ENCODE data around the gene NPM3.

Gene NPM3

GRCh38 chr10:101778781-101779543, 4.3 kb downstream of the NPM3 start:
- DNase-seq (ENCODE audit: low read depth in 2 of 2) = peak; percentile 47 to 49
- TF ChIP-seq, protein P1, sequence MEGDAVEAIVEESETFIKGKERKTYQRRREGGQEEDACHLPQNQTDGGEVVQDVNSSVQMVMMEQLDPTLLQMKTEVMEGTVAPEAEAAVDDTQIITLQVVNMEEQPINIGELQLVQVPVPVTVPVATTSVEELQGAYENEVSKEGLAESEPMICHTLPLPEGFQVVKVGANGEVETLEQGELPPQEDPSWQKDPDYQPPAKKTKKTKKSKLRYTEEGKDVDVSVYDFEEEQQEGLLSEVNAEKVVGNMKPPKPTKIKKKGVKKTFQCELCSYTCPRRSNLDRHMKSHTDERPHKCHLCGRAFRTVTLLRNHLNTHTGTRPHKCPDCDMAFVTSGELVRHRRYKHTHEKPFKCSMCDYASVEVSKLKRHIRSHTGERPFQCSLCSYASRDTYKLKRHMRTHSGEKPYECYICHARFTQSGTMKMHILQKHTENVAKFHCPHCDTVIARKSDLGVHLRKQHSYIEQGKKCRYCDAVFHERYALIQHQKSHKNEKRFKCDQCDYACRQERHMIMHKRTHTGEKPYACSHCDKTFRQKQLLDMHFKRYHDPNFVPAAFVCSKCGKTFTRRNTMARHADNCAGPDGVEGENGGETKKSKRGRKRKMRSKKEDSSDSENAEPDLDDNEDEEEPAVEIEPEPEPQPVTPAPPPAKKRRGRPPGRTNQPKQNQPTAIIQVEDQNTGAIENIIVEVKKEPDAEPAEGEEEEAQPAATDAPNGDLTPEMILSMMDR (IDR thresholded peaks at IDR 0.05; ENCODE audit: low read depth, low read length) = no peak
- peak overlapping the region; percentile 25 to 41 for H3K4me3 ChIP-seq (replicated peaks in 1 of 2; ENCODE audit: low read depth in 2 of 2, low read length in 2 of 2)

DNA sequence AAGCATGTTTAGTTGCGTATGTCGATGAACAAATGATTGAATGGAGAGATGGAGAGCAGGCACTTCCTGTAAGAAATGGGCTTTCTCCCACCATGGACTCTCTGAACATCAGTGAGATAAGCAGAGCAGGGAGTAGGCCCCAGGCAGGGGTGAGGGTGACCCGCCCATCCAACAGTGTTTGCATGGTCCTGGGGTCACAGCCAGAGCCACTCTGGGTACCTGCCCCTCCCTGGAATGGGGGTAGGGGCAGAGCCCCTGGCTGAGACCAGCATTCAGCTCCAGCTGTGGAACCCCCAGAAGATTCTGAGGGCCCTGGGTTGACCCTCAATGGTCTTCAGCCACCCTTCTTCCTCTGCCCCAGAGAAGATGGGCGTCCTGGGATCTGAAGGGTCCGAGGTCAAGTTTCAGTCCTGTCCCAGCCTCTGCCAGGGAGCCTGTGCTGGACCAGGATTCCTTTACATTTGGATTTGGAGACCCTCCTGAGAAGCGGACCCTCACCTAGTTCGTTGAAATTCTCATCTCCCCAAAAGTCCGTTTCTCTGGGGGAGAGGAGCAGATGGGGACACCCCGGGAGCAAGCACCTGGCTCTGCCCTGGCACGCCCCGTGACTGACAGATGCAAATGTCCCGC, 5.0 kb downstream of the NPM3 start:
- H3K4me3 ChIP-seq (replicated peaks in 1 of 2; ENCODE audit: low read depth in 2 of 2, low read length in 2 of 2) = no peak overlapping the region
- TF ChIP-seq, protein P1 (IDR thresholded peaks at IDR 0.05; ENCODE audit: low read depth, low read length) = no peak
- no peak for DNase-seq (ENCODE audit: low read depth in 2 of 2)

GRCh38 chr10:101777619-101778145, 5.6 kb downstream of the NPM3 start:
- TF ChIP-seq, protein P1 (IDR thresholded peaks at IDR 0.05; ENCODE audit: low read depth, low read length) = no peak
- no peak overlapping the region for H3K4me3 ChIP-seq (replicated peaks in 1 of 2; ENCODE audit: low read depth in 2 of 2, low read length in 2 of 2)
- no peak for DNase-seq (ENCODE audit: low read depth in 2 of 2)

DNA sequence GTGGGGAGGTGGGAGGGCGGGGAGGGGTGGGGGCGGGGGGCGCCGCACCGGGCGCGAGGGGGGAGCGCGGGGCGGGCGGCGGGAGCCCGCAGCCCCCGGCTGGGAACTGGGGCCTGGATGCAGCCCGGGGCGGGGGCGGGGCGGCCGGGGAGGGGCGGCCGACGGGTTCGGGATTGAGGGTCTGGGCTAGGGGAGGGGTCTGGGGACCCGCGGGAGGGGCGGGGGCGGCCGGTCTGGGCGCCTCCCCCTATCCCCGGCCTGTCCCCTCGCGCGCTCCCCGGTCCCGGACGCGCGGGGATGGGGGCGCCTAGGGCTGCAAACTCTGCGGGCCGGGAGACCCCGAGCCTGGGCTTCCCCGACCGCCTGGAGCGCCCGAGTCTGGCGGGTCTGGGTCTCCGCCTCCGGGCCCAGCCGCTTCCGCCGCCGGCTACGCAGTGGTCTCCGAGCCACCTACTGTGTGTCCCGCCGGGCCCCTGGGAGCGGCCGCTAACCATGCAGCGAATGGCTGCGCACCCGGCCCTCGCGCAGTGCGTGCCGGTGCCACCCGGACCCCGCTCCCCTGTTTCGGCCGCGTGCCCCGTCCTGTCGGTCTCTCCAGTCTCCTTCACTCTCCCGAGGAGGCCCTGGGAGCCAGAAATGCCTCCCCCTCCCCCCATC, 7.0 kb downstream of the NPM3 start:
- no peak overlapping the region for H3K4me3 ChIP-seq (replicated peaks in 1 of 2; ENCODE audit: low read depth in 2 of 2, low read length in 2 of 2)
- TF ChIP-seq, protein P1 (IDR thresholded peaks at IDR 0.05; ENCODE audit: low read depth, low read length) = no peak
- DNase-seq (ENCODE audit: low read depth in 2 of 2) = no peak

DNA sequence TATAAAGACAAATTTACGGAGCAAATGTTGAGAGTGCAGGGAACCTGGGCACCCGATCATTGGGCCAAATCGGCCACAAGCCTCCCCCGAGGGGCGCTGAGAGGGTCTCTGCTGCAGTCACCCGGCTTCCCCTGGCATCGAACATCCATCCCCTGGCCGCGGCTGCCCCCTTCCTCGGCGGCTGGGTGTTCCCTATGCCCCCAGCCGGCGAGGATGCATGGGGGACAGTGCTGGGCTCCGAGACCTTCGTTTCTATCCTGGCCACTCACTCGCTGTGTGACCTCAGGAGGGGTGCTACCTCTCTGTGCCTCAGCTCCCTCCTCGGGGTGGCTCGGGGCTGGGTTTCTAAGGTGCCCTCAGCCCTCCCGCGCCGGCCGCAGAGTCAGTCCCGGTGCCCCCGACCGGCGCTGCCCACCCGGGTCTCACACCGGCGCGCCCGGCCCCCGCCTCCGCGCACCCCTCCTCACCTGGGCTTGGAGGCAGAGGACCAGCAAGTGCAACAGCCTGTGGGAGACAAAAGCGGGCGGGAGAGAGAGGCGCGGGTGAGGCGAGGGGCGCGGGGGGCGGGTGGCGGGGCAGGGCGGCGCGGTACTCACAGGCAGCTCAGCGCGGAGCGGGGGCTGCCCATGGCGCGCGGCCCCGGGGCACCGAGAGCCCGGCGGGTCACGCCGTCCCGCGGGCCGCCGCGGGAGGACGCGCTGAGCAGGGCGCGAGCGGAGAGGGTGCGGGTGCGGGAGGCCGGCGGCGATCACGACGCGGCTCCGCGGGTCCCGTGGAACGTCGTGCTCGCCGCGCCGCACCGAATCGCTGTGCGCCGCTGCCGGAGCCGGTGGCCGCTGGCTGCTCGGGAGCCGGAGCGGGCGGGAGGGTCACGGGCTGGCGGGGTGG, 7.7 kb downstream of the NPM3 start, which contains the start of gene FGF8:
Gene FGF8, minus strand, starts transcription at position 842 of the 888 bp plus-strand sequence. Its CDS starts 214 bp downstream, at position 628.
- H3K4me3 ChIP-seq (replicated peaks in 1 of 2; ENCODE audit: low read depth in 2 of 2, low read length in 2 of 2) = no peak within 1 kb of the TSS
- TF ChIP-seq, protein P1 (IDR thresholded peaks at IDR 0.05; ENCODE audit: low read depth, low read length) = no peak
- no peak for DNase-seq (ENCODE audit: low read depth in 2 of 2)
